H1 (cell line): ENCODE results near the gene OXSR1. TPM values are rescaled to one million over a fixed set of nuclear protein-coding genes. Genes with fewer than 3 reads are reported as not detected.
"Not testable (repeated sequence)": the region's sequence is repeated elsewhere in the genome, so short reads cannot be mapped to it uniquely, and the experiment has no call there.

Source experiments
- CTCF ChIA-PET: fragments of 300-600 bp; sonication (Branson Sonifier 250); formaldehyde crosslinking; loops from one replicate; lab custom pipeline; 2021; ENCODE audit not compliant: partially characterized antibody; lab: Charles Lee
- POLR2A ChIA-PET: fragments of 300-600 bp; sonication (Branson Sonifier 250); formaldehyde crosslinking; loops from one replicate; lab custom pipeline; 2021; ENCODE audit warnings: inconsistent platforms; ENCODE audit not compliant: partially characterized antibody; lab: Charles Lee
- DNase-seq, 2 experiments: peaks; one replicate each; pipeline versions ENCODE4 v3.0.0 to v3.0.0-alpha.2; 2010 to 2022; ENCODE audit warnings: low spot score in 2 of 2, low read depth in 1 of 2, mixed read lengths in 1 of 2
- FAIRE-seq: peaks from 2 replicates; lab custom pipeline; 2011; peaks lifted over from hg19 to GRCh38; lab: Jason Lieb, UNC
- H2AFZ ChIP-seq: 2 replicates; pipeline ENCODE4 v1.8.1; 2012; ENCODE audit warnings: low read length, inconsistent platforms
- H2AK5ac ChIP-seq: 2 replicates; pipeline ENCODE4 v1.6.1; 2013; ENCODE audit warnings: low read depth, low read length
- H2BK120ac ChIP-seq: replicated peaks from 2 replicates; pipeline ENCODE3; 2013; ENCODE audit warnings: low read depth, low read length, inconsistent platforms
- H2BK12ac ChIP-seq: 2 replicates; pipeline ENCODE4 v1.6.1; 2013; ENCODE audit warnings: low read depth, low read length
- H2BK15ac ChIP-seq: 2 replicates; pipeline ENCODE4 v1.6.1; 2013; ENCODE audit warnings: low read length
- H2BK20ac ChIP-seq: 2 replicates; pipeline ENCODE4 v1.6.1; 2013; ENCODE audit warnings: low read length
- H2BK5ac ChIP-seq: 2 replicates; pipeline ENCODE4 v1.6.1; 2013; ENCODE audit warnings: low read depth, low read length
- H3K14ac ChIP-seq: 2 replicates; pipeline ENCODE4 v1.6.1; 2013; ENCODE audit warnings: inconsistent platforms; ENCODE audit not compliant: insufficient read length
- H3K18ac ChIP-seq: 2 replicates; pipeline ENCODE4 v1.6.1; 2013; ENCODE audit warnings: low read length; ENCODE audit errors: extremely low read depth
- H3K23ac ChIP-seq: 2 replicates; pipeline ENCODE4 v1.6.1; 2013; ENCODE audit warnings: inconsistent platforms; ENCODE audit not compliant: insufficient read length
- H3K23me2 ChIP-seq: 2 replicates; pipeline ENCODE4 v1.6.1; 2013; ENCODE audit warnings: low read depth, low read length
- H3K27ac ChIP-seq: 2 replicates; pipeline ENCODE4 v1.6.1; 2011; ENCODE audit warnings: low read depth, low read length, inconsistent platforms
- H3K27me3 ChIP-seq, 4 experiments: replicated peaks in 1 of 4; 1 replicate in 1 of 4; 2 replicates in 3 of 4; pipeline versions ENCODE4 v1.6.1 to v1.8.1; 2011 to 2013; ENCODE audit warnings: low read length in 3 of 4, mild to moderate bottlenecking in 3 of 4, inconsistent platforms in 2 of 4, mixed read lengths in 2 of 4, moderate library complexity in 1 of 4; ENCODE audit not compliant: control insufficient read depth in 3 of 4, insufficient read depth in 3 of 4; ENCODE audit errors: extremely low read depth in 1 of 4
- H3K36me3 ChIP-seq, 4 experiments: 2 replicates each; pipeline versions ENCODE4 v1.6.1 to v1.8.1; 2011 to 2013; ENCODE audit warnings: mild to moderate bottlenecking in 4 of 4, low read length in 3 of 4, moderate library complexity in 2 of 4, control low read depth in 1 of 4, inconsistent platforms in 1 of 4; ENCODE audit not compliant: insufficient read depth in 4 of 4, control insufficient read depth in 2 of 4
- H3K4ac ChIP-seq: replicated peaks from 2 replicates; pipeline ENCODE3; 2013; ENCODE audit warnings: low read length, low read depth, mixed read lengths, inconsistent platforms; ENCODE audit not compliant: insufficient read length
- H3K4me1 ChIP-seq, 4 experiments: replicated peaks in 1 of 4; 1 replicate in 1 of 4; 2 replicates in 3 of 4; pipeline versions ENCODE4 v1.6.1 to v1.8.1; 2011 to 2013; ENCODE audit warnings: low read length in 3 of 4, inconsistent platforms in 2 of 4, mixed read lengths in 1 of 4; ENCODE audit not compliant: insufficient read depth in 4 of 4, control insufficient read depth in 3 of 4
- H3K4me2 ChIP-seq, 2 experiments: 2 replicates each; pipeline versions ENCODE4 v1.6.1 to v1.8.1; 2011 to 2013; ENCODE audit warnings: low read depth in 2 of 2, low read length in 2 of 2, control low read depth in 1 of 2, inconsistent platforms in 1 of 2, mild to moderate bottlenecking in 1 of 2; ENCODE audit not compliant: insufficient read depth in 1 of 2
- H3K4me3 ChIP-seq, 4 experiments: fragments of 200-600, 300-600 bp in 1 of 4; sonication (generic), shearing (Covaris generic), sonication (Bioruptor Twin) in 1 of 4; 2 replicates each; pipeline versions ENCODE4 v1.5.1 to v1.8.1; 2011 to 2016; ENCODE audit warnings: low read length in 4 of 4, low read depth in 3 of 4, control low read depth in 2 of 4, inconsistent platforms in 2 of 4, mild to moderate bottlenecking in 2 of 4, mixed read lengths in 1 of 4, moderate library complexity in 1 of 4; ENCODE audit not compliant: insufficient read depth in 2 of 4; ENCODE audit errors: extremely low read depth in 1 of 4
- H3K56ac ChIP-seq: replicated peaks from 2 replicates; pipeline ENCODE3; 2013; ENCODE audit warnings: low read depth, mild to moderate bottlenecking, mixed read lengths, low read length, inconsistent platforms; ENCODE audit not compliant: insufficient read length
- H3K79me1 ChIP-seq: 2 replicates; pipeline ENCODE4 v1.6.1; 2013; ENCODE audit warnings: low read depth, low read length, control low read depth
- H3K79me2 ChIP-seq, 2 experiments: 2 replicates each; pipeline versions ENCODE4 v1.6.1 to v1.8.1; 2012 to 2013; ENCODE audit warnings: low read length in 2 of 2, mild to moderate bottlenecking in 2 of 2, inconsistent platforms in 1 of 2; ENCODE audit not compliant: insufficient read depth in 2 of 2, control insufficient read depth in 1 of 2
- H3K9ac ChIP-seq, 4 experiments: replicated peaks in 1 of 4; 1 replicate in 1 of 4; 2 replicates in 3 of 4; pipeline versions ENCODE4 v1.6.1 to v1.8.1; 2011 to 2013; ENCODE audit warnings: low read depth in 3 of 4, low read length in 3 of 4, control low read depth in 2 of 4, mild to moderate bottlenecking in 2 of 4, moderate library complexity in 2 of 4, inconsistent platforms in 1 of 4; ENCODE audit errors: extremely low read depth in 1 of 4
- H3K9me3 ChIP-seq, 2 experiments: 2 replicates each; pipeline versions ENCODE4 v1.6.1 to v1.8.1; 2012 to 2013; ENCODE audit warnings: mild to moderate bottlenecking in 2 of 2, moderate library complexity in 2 of 2, control low read depth in 1 of 2, inconsistent platforms in 1 of 2, low read depth in 1 of 2, low read length in 1 of 2, mixed read lengths in 1 of 2; ENCODE audit not compliant: insufficient read depth in 2 of 2
- H4K20me1 ChIP-seq, 2 experiments: replicated peaks in 1 of 2; 2 replicates each; pipeline versions ENCODE3 to v1.8.1; 2011 to 2013; ENCODE audit warnings: inconsistent platforms in 2 of 2, low read length in 2 of 2, mild to moderate bottlenecking in 1 of 2; ENCODE audit not compliant: insufficient read depth in 2 of 2, control insufficient read depth in 1 of 2
- H4K5ac ChIP-seq: 2 replicates; pipeline ENCODE4 v1.6.1; 2013; ENCODE audit warnings: low read length, low read depth, mixed read lengths, inconsistent platforms; ENCODE audit not compliant: insufficient read length
- H4K8ac ChIP-seq: 2 replicates; pipeline ENCODE4 v1.8.0; 2013; ENCODE audit warnings: mild to moderate bottlenecking, moderate library complexity, low read length, inconsistent platforms; ENCODE audit not compliant: insufficient read depth; ENCODE audit errors: extremely low read depth
- H4K91ac ChIP-seq: replicated peaks from 2 replicates; pipeline ENCODE3; 2013; ENCODE audit warnings: low read length, mixed read lengths, inconsistent platforms; ENCODE audit not compliant: insufficient read length
- WGBS, 2 experiments: shearing (Covaris generic) in 1 of 2; methylation state at CpG; one replicate each; pipeline versions ENCODE4 v1.1.6 to v1.1.7; 2013 to 2015; ENCODE audit warnings: low lambda C conversion rate in 2 of 2, mixed read lengths in 2 of 2, inconsistent platforms in 1 of 2, low coverage in 1 of 2, missing lambda C conversion rate in 1 of 2; ENCODE audit not compliant: insufficient replicate concordance in 2 of 2, insufficient coverage in 1 of 2, insufficient read length in 1 of 2; ENCODE audit errors: extremely low coverage in 1 of 2, missing lambda C conversion rate in 1 of 2; 5-methylcytosine and 5-hydroxymethylcytosine counted together
- polyA plus RNA-seq, 7 experiments: library from polyadenylated mRNA; depleted of rRNA in 3 of 7; stranded (reverse) in 5 of 7; unstranded in 2 of 7; fragments of >200 nt in 5 of 7; fragments of 200-250 nt in 2 of 7; gene quantifications; 1 replicate in 5 of 7; 2 replicates in 1 of 7; 4 replicates in 1 of 7; pipeline versions ENCODE4 v1.2.1 to v1.2.3, GENCODE V29; 2011 to 2013; ENCODE audit warnings: missing spikeins in 2 of 7, mixed read lengths in 2 of 7
- total RNA-seq: library from RNA; stranded (reverse); fragmentation: NEBNext Ultra II Directional; extraction: Animal tissue kit (Norgen Biotek cat#: 25700); gene quantifications from 2 replicates; pipeline ENCODE4 v1.2.1, GENCODE V29; 2021

Gene OXSR1
- total and polyA plus RNA-seq, 2 of the 8 experiments (the other 6 are each of a cell fraction or from before 2014, with no cell fraction given): 25.1 to 47.0 TPM

GRCh38 chr3:38134517-38135143 is 30.7 kb upstream of the OXSR1 start:
- H2BK15ac ChIP-seq, H3K18ac ChIP-seq, H2BK120ac ChIP-seq, H4K5ac ChIP-seq, H2AFZ ChIP-seq, H2BK20ac ChIP-seq, H3K14ac ChIP-seq, H3K9me3 ChIP-seq, H3K4me3 ChIP-seq, DNase-seq, H3K4me2 ChIP-seq, H2BK12ac ChIP-seq, H2AK5ac ChIP-seq, H4K8ac ChIP-seq, H3K56ac ChIP-seq, H3K23ac ChIP-seq, H3K27ac ChIP-seq, POLR2A ChIA-PET, H4K20me1 ChIP-seq, H3K79me1 ChIP-seq, H2BK5ac ChIP-seq, FAIRE-seq, H3K4ac ChIP-seq, H3K27me3 ChIP-seq, H3K9ac ChIP-seq, H4K91ac ChIP-seq: not testable (repeated sequence)
- Histone ChIP-seq H3K79me2 (peaks cover 0 to 10% of the 10 kb centered on the region in 2 experiments; a peak in 1 of 4 replicates), H3K36me3 (peaks cover 3 to 26% (median 11%) of the 10 kb centered on the region in 4 experiments), H3K23me2 (peaks cover 21% of the 10 kb centered on the region), H3K4me1 (peaks cover 5 to 18% (median 13%) of the 10 kb centered on the region in 4 experiments)
- WGBS, 2 experiments: 97% methylated on average over 10 of the region's 10 CpGs; no CpG with 5 or more reads in 1 of the 2 experiments
- CTCF ChIA-PET: interaction anchor here (2.3 to 9.6 kb wide), 2 partner anchors 16 to 527 kb away, joined by 6 to 105 read pairs; no protein-coding TSS in a partner anchor
